ENCODE data around the gene HNRNPF. TPM values are rescaled to one million over a fixed set of nuclear protein-coding genes. Genes with fewer than 3 reads are reported as not detected.
A peak's percentile ranks its signal among the peaks of the same experiment; 100 is the strongest.

The HNRNPF gene
- total RNA-seq, 2 donors from 2014 or later, result 412 to 475 TPM

- Mint-ChIP-seq H3K36me3 (ENCODE audit: insufficient read depth in 2 of 2) (no peaks in the 10 kb centered on the region), H3K4me1 (ENCODE audit: low read depth) (peaks cover 23% of the 10 kb centered on the region), H3K4me3 (peak overlapping the region in 1 of 2 donors; percentile 63), H3K9me3 (no peaks in the 10 kb centered on the region), H3K27me3 (ENCODE audit: low read depth) (peaks cover 1% of the 10 kb centered on the region), H3K27ac (peak overlapping the region; percentile 17)
- ATAC-seq (replicated peaks in 1 of 2) (peak; percentile 68 to 84), DNase-seq (peak; percentile 15 to 38)
Observed at GRCh38 chr10:43355749-43356371, 53.1 kb downstream of the HNRNPF start.

GRCh38 chr10:43354879-43355380 is 54.1 kb downstream of the HNRNPF start:
- H3K4me3 Mint-ChIP-seq, result no peak overlapping the region
- DNase-seq, result no peak
- no peak for ATAC-seq (replicated peaks in 1 of 2)
- H3K9me3 Mint-ChIP-seq, result no peaks in the 10 kb centered on the region
- H3K27me3 Mint-ChIP-seq (ENCODE audit: low read depth), result peaks cover 10% of the 10 kb centered on the region
- H3K27ac Mint-ChIP-seq, result no peak overlapping the region
- H3K36me3 Mint-ChIP-seq (ENCODE audit: insufficient read depth in 2 of 2), result no peaks in the 10 kb centered on the region
- peaks cover 22% of the 10 kb centered on the region for H3K4me1 Mint-ChIP-seq (ENCODE audit: low read depth)

GRCh38 chr10:43354330-43354635 is 54.7 kb downstream of the HNRNPF start:
- Mint-ChIP-seq H3K4me1 (ENCODE audit: low read depth) (peaks cover 21% of the 10 kb centered on the region), H3K9me3 (no peaks in the 10 kb centered on the region), H3K4me3 (no peak overlapping the region), H3K36me3 (ENCODE audit: insufficient read depth in 2 of 2) (no peaks in the 10 kb centered on the region), H3K27me3 (ENCODE audit: low read depth) (peaks cover 12% of the 10 kb centered on the region), H3K27ac (no peak overlapping the region)
- no peak for ATAC-seq (replicated peaks in 1 of 2)
- no peak for DNase-seq

- ATAC-seq (replicated peaks in 1 of 2) (no peak), DNase-seq (no peak)
- Mint-ChIP-seq H3K27ac (no peak overlapping the region), H3K4me1 (ENCODE audit: low read depth) (peaks cover 22% of the 10 kb centered on the region), H3K36me3 (ENCODE audit: insufficient read depth in 2 of 2) (no peaks in the 10 kb centered on the region), H3K9me3 (no peaks in the 10 kb centered on the region), H3K27me3 (ENCODE audit: low read depth) (peaks cover 13% of the 10 kb centered on the region), H3K4me3 (no peak overlapping the region)
Observed at GRCh38 chr10:43353495-43354329, 55.3 kb downstream of the HNRNPF start.

- Mint-ChIP-seq H3K36me3 (ENCODE audit: insufficient read depth in 2 of 2) (no peaks in the 10 kb centered on the region), H3K27me3 (ENCODE audit: low read depth) (peaks cover 16% of the 10 kb centered on the region), H3K9me3 (no peaks in the 10 kb centered on the region), H3K4me1 (ENCODE audit: low read depth) (peaks cover 29% of the 10 kb centered on the region), H3K27ac (no peak overlapping the region), H3K4me3 (no peak overlapping the region)
- DNase-seq (no peak), ATAC-seq (replicated peaks in 1 of 2) (no peak)
Observed at GRCh38 chr10:43352951-43353350, 56.0 kb downstream of the HNRNPF start.

- Mint-ChIP-seq H3K9me3 (no peaks in the 10 kb centered on the region), H3K27me3 (ENCODE audit: low read depth) (peaks cover 16% of the 10 kb centered on the region), H3K4me1 (ENCODE audit: low read depth) (peaks cover 23% of the 10 kb centered on the region), H3K4me3 (no peak overlapping the region), H3K36me3 (ENCODE audit: insufficient read depth in 2 of 2) (no peaks in the 10 kb centered on the region), H3K27ac (no peak overlapping the region)
- DNase-seq (no peak), ATAC-seq (replicated peaks in 1 of 2) (no peak)
Observed at GRCh38 chr10:43351301-43351700, 57.7 kb downstream of the HNRNPF start.

- Mint-ChIP-seq H3K27ac (no peak overlapping the region), H3K36me3 (ENCODE audit: insufficient read depth in 2 of 2) (no peaks in the 10 kb centered on the region), H3K4me1 (ENCODE audit: low read depth) (peaks cover 17% of the 10 kb centered on the region), H3K4me3 (peak overlapping the region; percentile 56 to 64), H3K9me3 (no peaks in the 10 kb centered on the region), H3K27me3 (ENCODE audit: low read depth) (peaks cover 16% of the 10 kb centered on the region)
- no peak for ATAC-seq (replicated peaks in 1 of 2)
- DNase-seq, result no peak
Observed at GRCh38 chr10:43350686-43351085, 58.3 kb downstream of the HNRNPF start.

- peaks cover 15% of the 10 kb centered on the region for H3K4me1 Mint-ChIP-seq (ENCODE audit: low read depth)
- H3K36me3 Mint-ChIP-seq (ENCODE audit: insufficient read depth in 2 of 2), result no peaks in the 10 kb centered on the region
- H3K27me3 Mint-ChIP-seq (ENCODE audit: low read depth), result peaks cover 16% of the 10 kb centered on the region
- no peak for DNase-seq
- no peak for ATAC-seq (replicated peaks in 1 of 2)
- no peaks in the 10 kb centered on the region for H3K9me3 Mint-ChIP-seq
- no peak overlapping the region for H3K4me3 Mint-ChIP-seq
- H3K27ac Mint-ChIP-seq, result no peak overlapping the region
Observed at GRCh38 chr10:43350156-43350555, 58.8 kb downstream of the HNRNPF start.

- Mint-ChIP-seq H3K27me3 (ENCODE audit: low read depth) (peaks cover 16% of the 10 kb centered on the region), H3K9me3 (no peaks in the 10 kb centered on the region), H3K4me3 (no peak overlapping the region), H3K27ac (peak overlapping the region; percentile 56), H3K36me3 (ENCODE audit: insufficient read depth in 2 of 2) (no peaks in the 10 kb centered on the region), H3K4me1 (ENCODE audit: low read depth) (peaks cover 15% of the 10 kb centered on the region)
- DNase-seq (peak; percentile 84 to 88), ATAC-seq (replicated peaks in 1 of 2) (peak; percentile 99 to 100)
Observed at GRCh38 chr10:43348511-43349312, 60.3 kb downstream of the HNRNPF start.

- Mint-ChIP-seq H3K27me3 (ENCODE audit: low read depth) (peaks cover 16% of the 10 kb centered on the region), H3K27ac (no peak overlapping the region), H3K4me3 (no peak overlapping the region), H3K4me1 (ENCODE audit: low read depth) (peaks cover 15% of the 10 kb centered on the region), H3K36me3 (ENCODE audit: insufficient read depth in 2 of 2) (no peaks in the 10 kb centered on the region), H3K9me3 (no peaks in the 10 kb centered on the region)
- DNase-seq (no peak), ATAC-seq (replicated peaks in 1 of 2) (no peak)
Observed at GRCh38 chr10:43347997-43348396, 61.0 kb downstream of the HNRNPF start.

- peaks cover 14% of the 10 kb centered on the region for H3K4me1 Mint-ChIP-seq (ENCODE audit: low read depth)
- no peaks in the 10 kb centered on the region for H3K9me3 Mint-ChIP-seq
- no peaks in the 10 kb centered on the region for H3K36me3 Mint-ChIP-seq (ENCODE audit: insufficient read depth in 2 of 2)
- no peak overlapping the region for H3K27ac Mint-ChIP-seq
- H3K27me3 Mint-ChIP-seq (ENCODE audit: low read depth), result peaks cover 23% of the 10 kb centered on the region
- ATAC-seq (replicated peaks in 1 of 2) (no peak), DNase-seq (no peak)
- no peak overlapping the region for H3K4me3 Mint-ChIP-seq
Observed at GRCh38 chr10:43344051-43344450, 64.9 kb downstream of the HNRNPF start.

- H3K9me3 Mint-ChIP-seq, result no peaks in the 10 kb centered on the region
Observed at GRCh38 chr10:43343126-43343525, 65.9 kb downstream of the HNRNPF start.

More at GRCh38 chr10:43343126-43343525, 65.9 kb downstream of the HNRNPF start:
- Mint-ChIP-seq H3K4me3 (no peak overlapping the region), H3K36me3 (ENCODE audit: insufficient read depth in 2 of 2) (no peaks in the 10 kb centered on the region), H3K27me3 (ENCODE audit: low read depth) (peaks cover 28% of the 10 kb centered on the region), H3K4me1 (ENCODE audit: low read depth) (peaks cover 7% of the 10 kb centered on the region), H3K27ac (no peak overlapping the region)
- ATAC-seq (replicated peaks in 1 of 2) (no peak), DNase-seq (no peak)

Measured in activated T-cell treated with anti-CD3 and anti-CD28 coated beads, Interleukin-2, amount 50 U/mL, for 72 hours (primary cell).